ENCODE results near the gene RTBDN.
"Not testable (repeated sequence)": the region's sequence is repeated elsewhere in the genome, so short reads cannot be mapped to it uniquely, and the experiment has no call there.

RTBDN gene

DNA sequence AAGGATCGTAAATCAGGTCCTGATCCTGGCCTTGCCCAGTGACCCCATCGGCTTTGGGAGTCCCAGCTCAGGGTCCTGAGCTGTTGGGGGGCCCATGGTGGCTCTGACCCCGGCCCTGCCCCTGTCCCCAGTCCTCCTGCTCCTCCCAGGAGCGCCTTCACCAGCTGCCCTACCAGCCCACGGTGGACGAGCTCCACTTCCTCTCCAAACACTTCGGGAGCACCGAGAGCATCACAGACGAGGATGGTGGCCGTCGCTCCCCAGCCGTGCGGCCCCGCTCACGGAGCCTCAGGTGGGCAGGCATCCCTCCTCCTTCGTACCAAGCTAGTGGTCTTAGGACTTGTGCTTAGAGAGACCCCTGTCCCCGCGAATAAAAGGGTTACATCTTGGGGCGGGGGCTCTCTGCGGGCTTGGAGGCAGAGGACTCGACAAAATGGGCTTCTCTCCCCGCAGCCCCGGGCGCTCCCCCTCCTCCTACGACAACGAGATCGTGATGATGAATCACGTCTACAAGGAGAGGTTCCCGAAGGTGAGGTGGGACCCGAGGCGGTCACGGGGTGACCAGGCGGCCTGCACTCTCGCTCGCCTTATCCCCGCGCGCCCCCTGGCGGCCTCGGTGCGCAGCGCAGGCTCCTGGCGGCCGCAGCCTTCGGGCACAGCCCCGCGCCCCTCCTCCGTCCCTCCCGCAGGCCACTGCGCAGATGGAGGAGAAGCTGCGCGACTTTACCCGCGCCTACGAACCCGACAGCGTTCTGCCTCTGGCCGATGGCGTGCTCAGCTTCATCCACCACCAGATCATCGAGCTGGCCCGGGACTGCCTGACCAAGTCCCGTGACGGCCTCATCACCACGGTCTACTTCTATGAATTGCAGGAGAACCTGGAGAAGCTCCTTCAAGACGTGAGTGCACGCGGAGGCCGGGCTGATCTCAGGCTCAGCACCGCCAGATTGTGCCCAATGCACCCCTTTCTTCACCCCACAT is 13.1 kb upstream of the RTBDN start:
- TF ChIP-seq, protein P1, sequence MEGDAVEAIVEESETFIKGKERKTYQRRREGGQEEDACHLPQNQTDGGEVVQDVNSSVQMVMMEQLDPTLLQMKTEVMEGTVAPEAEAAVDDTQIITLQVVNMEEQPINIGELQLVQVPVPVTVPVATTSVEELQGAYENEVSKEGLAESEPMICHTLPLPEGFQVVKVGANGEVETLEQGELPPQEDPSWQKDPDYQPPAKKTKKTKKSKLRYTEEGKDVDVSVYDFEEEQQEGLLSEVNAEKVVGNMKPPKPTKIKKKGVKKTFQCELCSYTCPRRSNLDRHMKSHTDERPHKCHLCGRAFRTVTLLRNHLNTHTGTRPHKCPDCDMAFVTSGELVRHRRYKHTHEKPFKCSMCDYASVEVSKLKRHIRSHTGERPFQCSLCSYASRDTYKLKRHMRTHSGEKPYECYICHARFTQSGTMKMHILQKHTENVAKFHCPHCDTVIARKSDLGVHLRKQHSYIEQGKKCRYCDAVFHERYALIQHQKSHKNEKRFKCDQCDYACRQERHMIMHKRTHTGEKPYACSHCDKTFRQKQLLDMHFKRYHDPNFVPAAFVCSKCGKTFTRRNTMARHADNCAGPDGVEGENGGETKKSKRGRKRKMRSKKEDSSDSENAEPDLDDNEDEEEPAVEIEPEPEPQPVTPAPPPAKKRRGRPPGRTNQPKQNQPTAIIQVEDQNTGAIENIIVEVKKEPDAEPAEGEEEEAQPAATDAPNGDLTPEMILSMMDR (IDR thresholded peaks at IDR 0.05), result peak; percentile 98
- TF ChIP-seq ZFX (IDR thresholded peaks at IDR 0.05; ENCODE audit: borderline replicate concordance), result no peak
- no peak overlapping the region for H3K27ac ChIP-seq

DNA sequence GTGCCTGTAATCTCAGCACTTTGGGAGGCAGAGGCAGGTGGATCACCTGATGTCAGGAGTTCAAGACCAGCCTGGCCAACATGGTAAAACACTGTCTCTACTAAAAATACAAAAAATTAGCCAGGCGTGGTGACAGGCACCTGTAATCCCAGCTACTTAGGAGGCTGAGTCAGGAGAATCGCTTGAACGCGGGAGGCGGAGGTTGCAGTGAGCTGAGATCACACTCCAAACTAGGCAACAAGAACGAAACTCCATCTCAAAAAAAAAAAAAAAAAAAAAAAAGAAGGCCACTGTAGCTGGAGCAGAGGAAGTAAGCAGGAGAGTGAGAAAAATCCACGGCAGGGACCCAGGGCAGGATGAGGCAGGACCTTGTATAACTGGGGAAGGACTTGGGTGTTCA is 12.2 kb upstream of the RTBDN start:
- H3K27ac ChIP-seq, result not testable (repeated sequence)

DNA sequence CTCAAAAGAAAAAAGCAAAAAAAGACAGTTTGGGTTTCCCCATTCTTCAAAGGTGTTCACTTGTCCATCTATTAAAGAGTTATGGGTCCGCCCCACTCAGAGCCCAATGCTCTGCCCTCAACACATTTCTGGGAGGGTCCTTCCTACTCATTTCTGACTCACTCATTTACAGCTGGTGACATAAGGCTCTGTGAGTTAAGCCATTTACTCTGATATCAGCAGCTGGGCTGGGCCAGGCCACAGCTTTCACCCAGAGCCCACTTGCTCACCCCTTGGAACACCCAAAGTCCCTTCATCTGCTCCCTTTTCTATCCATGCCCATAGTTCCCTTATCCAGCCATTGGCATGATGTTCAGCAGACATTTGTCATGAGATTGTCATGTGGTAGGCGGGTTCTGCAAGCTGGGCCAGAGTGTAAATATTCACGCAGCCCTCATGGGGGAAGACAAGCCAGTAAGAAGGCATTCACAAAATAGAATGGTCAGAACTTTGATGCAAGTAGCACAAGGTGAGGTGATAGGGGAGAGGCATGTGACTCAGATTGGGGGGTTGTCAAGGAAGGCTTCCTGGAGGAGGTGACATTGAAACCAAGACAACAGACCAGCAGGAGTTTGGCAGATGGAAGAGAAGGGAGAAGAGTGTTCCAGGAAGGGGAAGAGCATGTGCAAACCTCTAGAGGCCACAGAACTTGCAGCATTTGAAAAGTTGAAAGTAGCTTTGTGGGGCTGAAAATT is 9.8 kb upstream of the RTBDN start:
- TF ChIP-seq, protein P1 (IDR thresholded peaks at IDR 0.05), result no peak
- TF ChIP-seq ZFX (IDR thresholded peaks at IDR 0.05; ENCODE audit: borderline replicate concordance), result no peak

GRCh38 chr19:12843328-12843727 is 8.9 kb upstream of the RTBDN start:
- no peak overlapping the region for H3K27ac ChIP-seq
- TF ChIP-seq, protein P1 (IDR thresholded peaks at IDR 0.05), result no peak
- no peak for TF ChIP-seq ZFX (IDR thresholded peaks at IDR 0.05; ENCODE audit: borderline replicate concordance)

More for the DNA sequence above, 9.8 kb upstream of the RTBDN start:
- no peak overlapping the region for H3K27ac ChIP-seq

DNA sequence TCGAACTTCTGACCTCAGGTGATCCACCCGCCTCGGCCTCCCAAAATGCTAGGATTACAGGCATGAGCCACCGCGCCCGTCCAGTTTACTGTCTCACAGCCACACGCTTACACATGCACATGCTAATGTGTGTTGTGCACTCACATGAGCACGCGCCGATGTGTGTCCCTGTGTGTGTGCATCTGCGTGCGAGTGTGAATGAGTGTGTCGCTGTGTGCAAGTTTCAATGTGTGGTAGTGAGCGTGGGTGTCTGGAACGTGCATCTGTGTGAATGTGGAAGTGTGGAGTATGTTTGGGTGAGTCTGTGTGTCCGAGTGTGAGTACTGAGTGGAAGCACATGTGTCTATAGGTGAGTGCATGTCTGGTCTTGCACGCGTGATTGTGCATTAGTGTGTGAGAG is 8.1 kb upstream of the RTBDN start:
- TF ChIP-seq, protein P1 (IDR thresholded peaks at IDR 0.05), result no peak
- no peak overlapping the region for H3K27ac ChIP-seq

DNA sequence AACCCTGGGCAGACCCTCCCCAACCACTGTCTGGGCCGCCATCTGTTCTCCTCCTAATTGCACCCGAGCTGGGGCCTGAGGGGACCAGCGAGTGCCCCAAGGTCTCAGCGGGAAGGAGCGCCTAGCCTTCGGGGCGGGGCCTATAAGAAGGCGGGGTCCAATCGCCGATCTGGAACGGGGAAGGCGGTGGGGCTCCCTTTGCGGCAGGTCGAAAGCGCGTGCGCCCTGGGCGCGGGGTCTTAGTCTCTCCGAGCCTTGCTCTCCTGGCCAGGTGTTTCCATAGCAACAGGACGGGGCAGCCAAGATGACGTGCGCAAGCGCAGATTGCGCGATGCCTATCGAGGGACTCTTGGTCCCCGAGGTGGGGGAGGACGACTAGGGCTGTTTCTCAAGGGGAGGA is 6.7 kb upstream of the RTBDN start:
- peak overlapping the region; percentile 62 for H3K27ac ChIP-seq
- TF ChIP-seq, protein P1 (IDR thresholded peaks at IDR 0.05), result no peak
- no peak for TF ChIP-seq ZFX (IDR thresholded peaks at IDR 0.05; ENCODE audit: borderline replicate concordance)

- H3K27ac ChIP-seq, result peak overlapping the region; percentile 62
- TF ChIP-seq, protein P1 (IDR thresholded peaks at IDR 0.05), result no peak
- TF ChIP-seq ZFX (IDR thresholded peaks at IDR 0.05; ENCODE audit: borderline replicate concordance), result no peak
Observed at GRCh38 chr19:12840091-12841079, 6.0 kb upstream of the RTBDN start.
